GM18499 (cell line): ENCODE results near the gene DMC1.
"Not testable (repeated sequence)": the region's sequence is repeated elsewhere in the genome, so short reads cannot be mapped to it uniquely, and the experiment has no call there.

ENCODE experiments used
- ATAC-seq: cut with Tn5 transposase; IDR thresholded peaks from one replicate; pipeline ENCODE4 v1.9.1; 2021; ENCODE audit warnings: moderate number of reproducible peaks; ENCODE audit not compliant: insufficient read depth, unreplicated experiment

DMC1 gene

DNA sequence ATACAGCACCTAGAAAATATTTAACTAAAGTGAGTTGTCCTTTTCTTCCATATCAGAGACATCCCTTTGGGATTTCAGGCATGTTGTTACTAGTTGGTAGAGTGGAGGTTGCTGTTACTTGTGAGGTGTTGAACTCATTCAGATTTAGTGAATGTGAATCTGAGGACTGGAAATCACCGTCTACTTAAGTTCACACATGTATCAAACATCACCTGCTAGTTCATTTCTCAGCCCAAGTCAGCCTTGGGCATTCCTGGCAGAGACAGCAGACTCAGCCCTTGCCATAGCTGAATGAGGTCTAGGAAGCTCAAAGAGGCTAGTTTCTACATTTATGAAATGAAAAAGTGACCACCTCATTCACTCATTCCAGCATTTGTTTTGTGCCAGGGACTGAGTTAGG is 92.4 kb downstream of the DMC1 start:
- ATAC-seq: no peak

- no peak for ATAC-seq
These were observed 95.9 kb downstream of the DMC1 start for GRCh38 chr22:38474003-38474607.

GRCh38 chr22:38471237-38471636 is 98.7 kb downstream of the DMC1 start:
- ATAC-seq: no peak

- ATAC-seq: not testable (repeated sequence)
These were observed 99.8 kb downstream of the DMC1 start for GRCh38 chr22:38470179-38470578.

DNA sequence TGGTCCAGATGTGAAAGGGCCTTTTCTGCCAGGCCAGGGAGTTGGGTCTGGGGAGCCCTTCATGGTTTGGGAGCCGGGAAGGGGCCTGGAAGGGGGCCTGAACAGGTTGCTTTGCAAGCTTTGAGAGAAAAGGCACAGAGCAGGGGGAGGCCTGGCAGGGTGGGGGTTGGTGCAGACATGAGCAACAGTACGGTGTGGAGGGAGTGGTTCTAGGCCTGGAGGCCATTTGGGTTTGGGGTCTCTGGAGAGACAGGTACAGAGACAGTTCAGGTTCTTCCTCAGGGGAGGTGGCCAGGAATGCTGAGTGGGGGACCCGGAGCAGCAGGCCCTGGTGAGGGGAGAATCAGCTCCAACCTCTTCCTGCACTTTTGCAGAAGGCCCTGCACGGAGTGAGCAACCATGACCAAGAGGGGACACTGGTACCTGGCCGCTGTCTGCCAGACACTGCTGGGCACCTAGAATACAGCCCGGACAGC is 100.6 kb downstream of the DMC1 start:
- ATAC-seq: no peak
